A673 (cell line): ENCODE results near the gene ZFP37. TPM values are rescaled to one million over a fixed set of nuclear protein-coding genes. Genes with fewer than 3 reads are reported as not detected.
A peak's percentile ranks its signal among the peaks of the same experiment; 100 is the strongest.

Source experiments
- BruUV-seq: library from RNA; stranded (reverse); fragments of 400-500 nt; replicated peaks from 2 replicates; lab custom pipeline; 2021; lab: Mats Ljungman, UMichigan
- CTCF ChIA-PET: fragments of 300-600 bp; sonication (Branson Sonifier 250); formaldehyde crosslinking; loops from one replicate; lab custom pipeline; 2022; ENCODE audit warnings: antibody characterized with exemption; lab: Charles Lee
- POLR2A ChIA-PET: fragments of 300-600 bp; sonication (Branson Sonifier 250); formaldehyde crosslinking; loops from one replicate; lab custom pipeline; 2022; ENCODE audit warnings: antibody characterized with exemption; ENCODE audit not compliant: low non-redundant PET; lab: Charles Lee
- DNase-seq: peaks from one replicate; pipeline ENCODE4 v3.0.0-alpha.2; 2015; ENCODE audit warnings: low spot score
- H3K27ac ChIP-seq: fragments of 200-600 bp; sonication (generic); 2 replicates; pipeline ENCODE4 v1.5.1; 2016; ENCODE audit warnings: mixed run types, low read depth, mild to moderate bottlenecking, mixed read lengths, antibody characterized with exemption, low read length; ENCODE audit not compliant: poor library complexity, severe bottlenecking
- H3K27me3 ChIP-seq: fragments of 200-600 bp; sonication (generic); replicated peaks from 2 replicates; pipeline ENCODE4 v1.6.1; 2017; ENCODE audit warnings: mixed run types, low read depth, mild to moderate bottlenecking, mixed read lengths, antibody characterized with exemption, low read length; ENCODE audit not compliant: insufficient read depth, poor library complexity
- H3K36me3 ChIP-seq: fragments of 200-600 bp; sonication (generic); 2 replicates; pipeline ENCODE4 v1.6.1; 2016; ENCODE audit warnings: mixed run types, mild to moderate bottlenecking, mixed read lengths, antibody characterized with exemption, low read length; ENCODE audit not compliant: insufficient read depth, poor library complexity, severe bottlenecking
- H3K4me1 ChIP-seq: fragments of 200-600 bp; sonication (generic); 2 replicates; pipeline ENCODE4 v1.6.1; 2017; ENCODE audit warnings: mixed run types, mild to moderate bottlenecking, mixed read lengths, antibody characterized with exemption, low read length; ENCODE audit not compliant: insufficient read depth, poor library complexity, severe bottlenecking
- H3K4me3 ChIP-seq: fragments of 200-600 bp; sonication (generic); 2 replicates; pipeline ENCODE4 v1.5.1; 2016; ENCODE audit warnings: low read depth, mixed run types, mild to moderate bottlenecking, mixed read lengths, low read length; ENCODE audit not compliant: poor library complexity, severe bottlenecking
- H3K9me3 ChIP-seq: fragments of 200-600 bp; sonication (generic); 2 replicates; pipeline ENCODE4 v1.6.1; 2016; ENCODE audit warnings: mixed run types, low read depth, mild to moderate bottlenecking, mixed read lengths, antibody characterized with exemption, low read length; ENCODE audit not compliant: poor library complexity, severe bottlenecking
- CTCF ChIP-seq: fragments of 300-800, 200-600 bp; sonication (generic); conservative IDR thresholded peaks from 2 replicates; pipeline ENCODE4 v1.5.1; 2017; ENCODE audit warnings: low read depth, mild to moderate bottlenecking, antibody characterized with exemption, low read length, moderate library complexity, mixed read lengths
- EZH2 ChIP-seq: fragments of 200-600 bp; sonication (generic); IDR thresholded peaks from 2 replicates; pipeline ENCODE4 v1.6.1; 2017; ENCODE audit warnings: borderline replicate concordance, low read depth, mild to moderate bottlenecking, mixed read lengths, antibody characterized with exemption, low read length; ENCODE audit not compliant: poor library complexity, severe bottlenecking
- intact Hi-C: fragments of 100-400 bp; cut with micrococcal nuclease; formaldehyde crosslinking; loops from one replicate; pipeline ENCODE4 v1.10.0; 2022; ENCODE audit not compliant: unreplicated experiment
- total RNA-seq: library from RNA; stranded (reverse); gene quantifications from 2 replicates; pipeline ENCODE4 v1.2.3, GENCODE V29; 2021

ZFP37 gene
- total RNA-seq, 1 experiment from 2014 or later = 5.4 TPM

- ChIA-PET POLR2A (no interaction called here), CTCF (no interaction called here)
- Histone ChIP-seq H3K4me1 (no peaks in the 10 kb centered on the region), H3K27ac (no peak overlapping the region), H3K36me3 (no peaks in the 10 kb centered on the region), H3K27me3 (peaks cover 6% of the 10 kb centered on the region), H3K9me3 (peaks cover 37% of the 10 kb centered on the region), H3K4me3 (peak overlapping the region; percentile 81)
- DNase-seq = no peak
- intact Hi-C loops = no loop called here
- BruUV-seq = no TSS peak
- TF ChIP-seq CTCF = no peak
- TF ChIP-seq EZH2 = no peak
Observed at GRCh38 chr9:113057193-113057592, 669 bp upstream of the ZFP37 start.

- DNase-seq = no peak
- Histone ChIP-seq H3K4me1 (no peaks in the 10 kb centered on the region), H3K36me3 (peaks cover 32% of the 10 kb centered on the region), H3K27me3 (no peaks in the 10 kb centered on the region), H3K9me3 (peaks cover 87% of the 10 kb centered on the region), H3K4me3 (no peak overlapping the region), H3K27ac (no peak overlapping the region)
- ChIA-PET CTCF (no interaction called here), POLR2A (no interaction called here)
- TF ChIP-seq EZH2 = no peak
- TF ChIP-seq CTCF = no peak
- BruUV-seq = no TSS peak
- intact Hi-C loops = no loop called here
Observed at GRCh38 chr9:113042884-113043657, 13.5 kb downstream of the ZFP37 start.

- TF ChIP-seq EZH2 = no peak
- TF ChIP-seq CTCF = no peak
- CTCF ChIA-PET = no interaction called here
- no TSS peak for BruUV-seq
- H3K4me3 ChIP-seq = no peak overlapping the region
- POLR2A ChIA-PET = no interaction called here
- intact Hi-C loops = no loop called here
- peaks cover 4% of the 10 kb centered on the region for H3K9me3 ChIP-seq
- H3K27me3 ChIP-seq = no peaks in the 10 kb centered on the region
- DNase-seq = no peak
- no peak overlapping the region for H3K27ac ChIP-seq
- H3K36me3 ChIP-seq = no peaks in the 10 kb centered on the region
- no peaks in the 10 kb centered on the region for H3K4me1 ChIP-seq
Observed at GRCh38 chr9:113026200-113026599, 30.3 kb downstream of the ZFP37 start.
